Measurements from ENCODE around the gene CCNF.
A peak's percentile ranks its signal among the peaks of the same experiment; 100 is the strongest.

CCNF gene

GRCh38 chr16:2480948-2481347 lies 51.7 kb downstream of the CCNF start:
- no peak for DNase-seq (ENCODE audit: low read depth in 2 of 2)
- H3K4me3 ChIP-seq (replicated peaks in 1 of 2; ENCODE audit: low read depth in 2 of 2, low read length in 2 of 2), result no peak overlapping the region
- TF ChIP-seq, protein P1, sequence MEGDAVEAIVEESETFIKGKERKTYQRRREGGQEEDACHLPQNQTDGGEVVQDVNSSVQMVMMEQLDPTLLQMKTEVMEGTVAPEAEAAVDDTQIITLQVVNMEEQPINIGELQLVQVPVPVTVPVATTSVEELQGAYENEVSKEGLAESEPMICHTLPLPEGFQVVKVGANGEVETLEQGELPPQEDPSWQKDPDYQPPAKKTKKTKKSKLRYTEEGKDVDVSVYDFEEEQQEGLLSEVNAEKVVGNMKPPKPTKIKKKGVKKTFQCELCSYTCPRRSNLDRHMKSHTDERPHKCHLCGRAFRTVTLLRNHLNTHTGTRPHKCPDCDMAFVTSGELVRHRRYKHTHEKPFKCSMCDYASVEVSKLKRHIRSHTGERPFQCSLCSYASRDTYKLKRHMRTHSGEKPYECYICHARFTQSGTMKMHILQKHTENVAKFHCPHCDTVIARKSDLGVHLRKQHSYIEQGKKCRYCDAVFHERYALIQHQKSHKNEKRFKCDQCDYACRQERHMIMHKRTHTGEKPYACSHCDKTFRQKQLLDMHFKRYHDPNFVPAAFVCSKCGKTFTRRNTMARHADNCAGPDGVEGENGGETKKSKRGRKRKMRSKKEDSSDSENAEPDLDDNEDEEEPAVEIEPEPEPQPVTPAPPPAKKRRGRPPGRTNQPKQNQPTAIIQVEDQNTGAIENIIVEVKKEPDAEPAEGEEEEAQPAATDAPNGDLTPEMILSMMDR (IDR thresholded peaks at IDR 0.05; ENCODE audit: low read depth, low read length), result no peak

- TF ChIP-seq, protein P1 (IDR thresholded peaks at IDR 0.05; ENCODE audit: low read depth, low read length), result no peak
- DNase-seq (ENCODE audit: low read depth in 2 of 2), result no peak
- H3K4me3 ChIP-seq (replicated peaks in 1 of 2; ENCODE audit: low read depth in 2 of 2, low read length in 2 of 2), result no peak overlapping the region
Measured at GRCh38 chr16:2481676-2482075, 52.4 kb downstream of the CCNF start.

DNA sequence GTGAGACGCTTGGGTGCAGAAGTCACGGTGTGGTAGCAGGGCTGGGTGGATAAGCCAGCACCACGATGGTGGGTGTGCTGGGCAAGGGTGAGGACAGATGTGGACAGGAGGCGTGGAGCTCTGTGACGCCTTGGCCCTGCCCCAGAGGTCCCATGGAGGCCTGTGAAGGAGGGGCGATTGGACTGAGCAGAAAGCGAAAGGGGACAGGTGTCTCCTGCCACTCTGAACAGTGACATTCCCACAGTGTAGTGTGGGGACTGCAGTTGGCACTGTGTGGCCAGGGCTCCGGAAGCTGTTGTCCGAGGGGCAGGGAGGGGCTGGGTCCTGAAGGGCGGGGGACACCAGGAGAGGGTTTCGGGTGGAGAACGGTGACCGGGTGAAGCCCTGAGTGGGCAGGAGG lies 53.0 kb downstream of the CCNF start:
- TF ChIP-seq, protein P1 (IDR thresholded peaks at IDR 0.05; ENCODE audit: low read depth, low read length), result no peak
- no peak for DNase-seq (ENCODE audit: low read depth in 2 of 2)
- H3K4me3 ChIP-seq (replicated peaks in 1 of 2; ENCODE audit: low read depth in 2 of 2, low read length in 2 of 2), result no peak overlapping the region

GRCh38 chr16:2482708-2483534 lies 53.7 kb downstream of the CCNF start:
- TF ChIP-seq, protein P1 (IDR thresholded peaks at IDR 0.05; ENCODE audit: low read depth, low read length), result no peak
- no peak overlapping the region for H3K4me3 ChIP-seq (replicated peaks in 1 of 2; ENCODE audit: low read depth in 2 of 2, low read length in 2 of 2)

GRCh38 chr16:2483939-2484897 lies 55.0 kb downstream of the CCNF start:
- TF ChIP-seq, protein P1 (IDR thresholded peaks at IDR 0.05; ENCODE audit: low read depth, low read length), result no peak
- DNase-seq (ENCODE audit: low read depth in 2 of 2), result no peak
- no peak overlapping the region for H3K4me3 ChIP-seq (replicated peaks in 1 of 2; ENCODE audit: low read depth in 2 of 2, low read length in 2 of 2)

More at GRCh38 chr16:2482708-2483534, 53.7 kb downstream of the CCNF start:
- peak; percentile 42 to 69 for DNase-seq (ENCODE audit: low read depth in 2 of 2)

DNA sequence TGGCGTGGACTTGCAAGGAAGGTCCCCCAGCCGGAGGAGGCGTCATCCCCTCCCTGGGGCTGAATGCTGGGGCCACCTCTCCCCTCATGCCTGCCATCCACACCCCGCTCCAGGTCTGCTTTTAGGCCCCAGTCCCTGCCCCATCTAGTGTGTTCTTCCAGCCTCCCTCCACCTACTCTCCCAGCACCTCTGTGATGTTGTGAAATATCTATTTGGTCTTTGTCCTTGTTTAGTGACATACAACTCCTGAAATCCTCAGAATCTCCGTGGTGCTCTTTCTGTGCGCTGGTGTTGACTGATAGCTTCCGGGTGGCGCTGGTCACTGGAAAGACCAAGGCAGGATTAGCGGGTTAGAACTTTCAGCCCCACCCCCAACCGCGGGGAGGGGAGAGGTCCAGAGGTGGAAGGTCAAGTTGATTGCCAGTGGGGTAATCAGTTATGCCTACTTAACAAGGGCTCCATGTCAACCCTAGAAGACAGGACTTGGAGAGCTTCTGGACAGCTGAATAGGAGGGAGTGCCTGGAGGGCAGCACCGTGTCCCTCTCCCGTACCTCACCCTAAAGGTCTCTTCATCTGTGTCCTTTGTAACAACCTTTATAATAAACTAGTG lies 55.8 kb downstream of the CCNF start:
- no peak for DNase-seq (ENCODE audit: low read depth in 2 of 2)
- H3K4me3 ChIP-seq (replicated peaks in 1 of 2; ENCODE audit: low read depth in 2 of 2, low read length in 2 of 2), result no peak overlapping the region
- TF ChIP-seq, protein P1 (IDR thresholded peaks at IDR 0.05; ENCODE audit: low read depth, low read length), result no peak
